OCI-LY1 (cell line): ENCODE data around the gene A1BG.

Source experiments
- H2AFZ ChIP-seq: fragments of 200-600 bp; sonication (generic), shearing (Covaris generic); 2 replicates; pipeline ENCODE4 v1.6.0; 2014; ENCODE audit warnings: antibody characterized with exemption, mild to moderate bottlenecking, low read length
- H3F3A ChIP-seq: fragments of 200-600 bp; sonication (generic), shearing (Covaris generic); 2 replicates; pipeline ENCODE4 v1.6.0; 2014; ENCODE audit warnings: mild to moderate bottlenecking, antibody characterized with exemption, low read length, moderate library complexity; ENCODE audit not compliant: insufficient read depth
- H3K27ac ChIP-seq: fragments of 200-600 bp; sonication (generic); 2 replicates; pipeline ENCODE4 v1.5.1; 2014; ENCODE audit warnings: low read length, mixed run types, mild to moderate bottlenecking, low read depth; ENCODE audit not compliant: poor library complexity, severe bottlenecking
- H3K27me3 ChIP-seq: fragments of 200-600 bp; sonication (generic); 2 replicates; pipeline ENCODE4 v1.6.0; 2014; ENCODE audit warnings: antibody characterized with exemption, mild to moderate bottlenecking, low read length, moderate library complexity; ENCODE audit not compliant: insufficient read depth
- H3K36me3 ChIP-seq: fragments of 200-600 bp; sonication (generic); 2 replicates; pipeline ENCODE4 v1.6.1; 2014; ENCODE audit warnings: mild to moderate bottlenecking, antibody characterized with exemption, low read length, moderate library complexity, mixed read lengths; ENCODE audit not compliant: insufficient read depth
- H3K4me1 ChIP-seq: fragments of 200-600 bp; sonication (generic); 2 replicates; pipeline ENCODE4 v1.5.1; 2014; ENCODE audit warnings: mild to moderate bottlenecking, low read length, moderate library complexity; ENCODE audit not compliant: insufficient read depth, severe bottlenecking
- H3K4me2 ChIP-seq: fragments of 200-600 bp; sonication (generic), shearing (Covaris generic); 2 replicates; pipeline ENCODE4 v1.6.1; 2014; ENCODE audit warnings: low read length
- H3K4me3 ChIP-seq: fragments of 200-600 bp; sonication (generic); 2 replicates; pipeline ENCODE4 v1.5.1; 2014; ENCODE audit warnings: low read length, low read depth, mild to moderate bottlenecking, mixed read lengths; ENCODE audit not compliant: poor library complexity, severe bottlenecking
- H3K79me2 ChIP-seq: fragments of 200-600 bp; shearing (Covaris generic); 2 replicates; pipeline ENCODE4 v1.6.1; 2016; ENCODE audit warnings: mixed run types, low read length, mixed read lengths; ENCODE audit not compliant: insufficient read depth
- H3K9ac ChIP-seq: fragments of 200-600 bp; sonication (generic), shearing (Covaris generic); 2 replicates; pipeline ENCODE4 v1.6.1; 2014; ENCODE audit warnings: mild to moderate bottlenecking, low read length, mixed read lengths
- H3K9me2 ChIP-seq: fragments of 200-600 bp; sonication (generic), shearing (Covaris generic); 2 replicates; pipeline ENCODE4 v1.6.1; 2014; ENCODE audit warnings: low read depth, mild to moderate bottlenecking, low read length, mixed read lengths
- H3K9me3 ChIP-seq: fragments of 200-600 bp; shearing (Covaris generic); 2 replicates; pipeline ENCODE4 v1.6.1; 2014; ENCODE audit warnings: low read length, mixed read lengths
- H4K20me1 ChIP-seq: fragments of 200-600 bp; sonication (generic), shearing (Covaris generic); 2 replicates; pipeline ENCODE4 v1.6.0; 2016; ENCODE audit warnings: mild to moderate bottlenecking, low read length; ENCODE audit not compliant: insufficient read depth
- CTCF ChIP-seq: fragments of 200-600 bp; sonication (generic), shearing (Covaris generic); IDR thresholded peaks from 2 replicates; pipeline ENCODE4 v1.5.1; 2017; ENCODE audit warnings: mild to moderate bottlenecking, antibody characterized with exemption, low read length, moderate library complexity, mixed read lengths
- EZH2 ChIP-seq: fragments of 200-600 bp; sonication (generic), shearing (Covaris generic); IDR thresholded peaks from 2 replicates; pipeline ENCODE4 v1.8.0; 2017; ENCODE audit warnings: borderline replicate concordance, mixed run types, mild to moderate bottlenecking, antibody characterized with exemption, low read length, moderate library complexity, mixed read lengths

A1BG gene

GRCh38 chr19:58388175-58388526 lies 34.9 kb upstream of the A1BG start:
- Histone ChIP-seq H3K79me2 (peaks cover 21% of the 10 kb centered on the region), H4K20me1 (no peaks in the 10 kb centered on the region), H3K27ac (peak overlapping the region; percentile 44), H3K9me2 (no peaks in the 10 kb centered on the region), H3K9me3 (no peaks in the 10 kb centered on the region), H3K4me3 (peak overlapping the region; percentile 98), H2AFZ (no peak overlapping the region), H3F3A (0 out of 2 replicates have a peak, but pooled peaks cover 4% of the 10 kb centered on the region), H3K9ac (peak overlapping the region; percentile 97), H3K36me3 (peaks cover 56% of the 10 kb centered on the region), H3K4me2 (peak overlapping the region; percentile 96), H3K4me1 (peaks cover 37% of the 10 kb centered on the region), H3K27me3 (no peaks in the 10 kb centered on the region)
- TF ChIP-seq EZH2, result no peak
- TF ChIP-seq CTCF, result no peak; the same call in 1 of the 2 replicates

GRCh38 chr19:58387338-58388174 lies 34.3 kb upstream of the A1BG start:
- peaks cover 21% of the 10 kb centered on the region for H3K79me2 ChIP-seq
- TF ChIP-seq EZH2 (no peak), CTCF (peak; percentile 37; the same call in 1 of the 2 replicates)
- no peaks in the 10 kb centered on the region for H3K9me3 ChIP-seq
- no peaks in the 10 kb centered on the region for H4K20me1 ChIP-seq
- H3K36me3 ChIP-seq, result peaks cover 50% of the 10 kb centered on the region
- H2AFZ ChIP-seq, result no peak overlapping the region
- H3K27ac ChIP-seq, result peak overlapping the region; percentile 44
- peak overlapping the region; percentile 98 for H3K4me3 ChIP-seq
- peak overlapping the region; percentile 97 for H3K9ac ChIP-seq
- no peaks in the 10 kb centered on the region for H3K27me3 ChIP-seq
- H3K4me1 ChIP-seq, result peaks cover 41% of the 10 kb centered on the region
- H3K4me2 ChIP-seq, result peak overlapping the region; percentile 96
- H3K9me2 ChIP-seq, result no peaks in the 10 kb centered on the region
- H3F3A ChIP-seq, result 0 out of 2 replicates have a peak, but pooled peaks cover 4% of the 10 kb centered on the region

GRCh38 chr19:58386576-58387337 lies 33.5 kb upstream of the A1BG start, which contains the start of gene RPS5:
TSS of gene RPS5 (plus strand) at chr19:58387269. CDS start at chr19:58388138, 869 bp downstream.
- Histone ChIP-seq H2AFZ (no peak within 1 kb of the TSS), H3F3A (0 out of 2 replicates have a peak, but pooled peaks cover 4% of the 10 kb centered on the region), H3K9me3 (no peaks in the 10 kb centered on the region), H3K4me1 (peaks cover 49% of the 10 kb centered on the region), H4K20me1 (no peaks in the 10 kb centered on the region), H3K4me2 (peak within 1 kb of the TSS; percentile 96), H3K27ac (peak within 1 kb of the TSS; percentile 88), H3K4me3 (peak within 1 kb of the TSS; percentile 98), H3K79me2 (peaks cover 21% of the 10 kb centered on the region), H3K9ac (peak within 1 kb of the TSS; percentile 97), H3K27me3 (no peaks in the 10 kb centered on the region), H3K36me3 (peaks cover 42% of the 10 kb centered on the region), H3K9me2 (no peaks in the 10 kb centered on the region)
- TF ChIP-seq EZH2, result no peak
- no peak for TF ChIP-seq CTCF
